Lung (tissue), 12 donors: ENCODE measurements around the gene RHOV. TPM values are rescaled to one million over a fixed set of nuclear protein-coding genes. Genes with fewer than 3 reads are reported as not detected.
A peak's percentile ranks its signal among the peaks of the same experiment; 100 is the strongest.

Experiments
- ATAC-seq: fragments of 200-7000 bp; cut with Tn5 transposase; one replicate; pipeline ENCODE4 v1.9.1; 2020; ENCODE audit warnings: moderate number of reproducible peaks; ENCODE audit not compliant: insufficient read depth, low FRiP score
- DNase-seq, 3 donors: peaks; one replicate each; pipeline ENCODE4 v3.0.0-alpha.2; 2013 to 2017
- H3K27ac ChIP-seq, 2 donors: one replicate each; pipeline ENCODE4 v1.5.1; 2013; ENCODE audit warnings: mild to moderate bottlenecking in 2 of 2, moderate library complexity in 2 of 2, control low read depth in 1 of 2, inconsistent platforms in 1 of 2, low read depth in 1 of 2, low read length in 1 of 2
- H3K27me3 ChIP-seq, 3 donors: one replicate each; pipeline ENCODE4 v1.5.1; 2013; ENCODE audit warnings: low read length in 2 of 3; ENCODE audit not compliant: control insufficient read depth in 3 of 3, insufficient read depth in 3 of 3
- H3K36me3 ChIP-seq, 4 donors: one replicate each; pipeline ENCODE4 v1.5.1; 2013; ENCODE audit warnings: low read length in 4 of 4, mild to moderate bottlenecking in 1 of 4, moderate library complexity in 1 of 4; ENCODE audit not compliant: control insufficient read depth in 4 of 4, insufficient read depth in 4 of 4
- H3K4me1 ChIP-seq, 5 donors: one replicate each; pipeline ENCODE4 v1.5.1; 2013; ENCODE audit warnings: low read length in 5 of 5, mild to moderate bottlenecking in 2 of 5, moderate library complexity in 1 of 5; ENCODE audit not compliant: control insufficient read depth in 5 of 5, insufficient read depth in 5 of 5
- H3K4me3 ChIP-seq: one replicate; pipeline ENCODE4 v1.5.1; 2013; ENCODE audit warnings: mild to moderate bottlenecking, control low read depth, moderate library complexity
- H3K9ac ChIP-seq, 2 donors: one replicate each; pipeline ENCODE4 v1.5.1; 2013; ENCODE audit warnings: low read length in 2 of 2, control low read depth in 1 of 2; ENCODE audit not compliant: insufficient read depth in 1 of 2
- H3K9me3 ChIP-seq, 4 donors: one replicate each; pipeline ENCODE4 v1.5.1; 2013; ENCODE audit warnings: low read length in 3 of 4, mild to moderate bottlenecking in 1 of 4, moderate library complexity in 1 of 4; ENCODE audit not compliant: control insufficient read depth in 4 of 4, insufficient read depth in 3 of 4
- WGBS, 2 donors: extraction: QIAGEN DNeasy Blood & Tissue Kit; methylation state at CpG; one replicate each; pipeline ENCODE4 v1.1.7; 2013; 5-methylcytosine and 5-hydroxymethylcytosine counted together
- polyA plus RNA-seq, 2 donors: library from polyadenylated mRNA; stranded (reverse); fragments of 200-250 nt; gene quantifications; one replicate each; pipeline ENCODE4 v1.2.1, GENCODE V29; 2013
- total RNA-seq, 2 donors: library from RNA; depleted of rRNA in 1 of 2; stranded (reverse); fragments of >200 nt in 1 of 2; gene quantifications; one replicate each; pipeline ENCODE4 v1.2.1, GENCODE V29; 2014 to 2021
- TF ChIP-seq, protein P1 (sequence below): IDR thresholded peaks from 2 replicates; pipeline ENCODE4 v1.5.1; 2012; ENCODE audit warnings: mild to moderate bottlenecking; ENCODE audit errors: control extremely low read depth, extremely low read depth
- donor health status: control.
- donor health status: control.
- donor health status: Bipolar disorder and iron deficiency.
- donor health status: healthy.
- donor health status: DM: yes; HTN: yes; CAD: no.

RHOV gene
- total and polyA plus RNA-seq, 4 donors: 2.1 to 8.5 (median 4.3) TPM

GRCh38 chr15:40921949-40922607 is 48.0 kb upstream of the RHOV start:
- no peak for DNase-seq
- Histone ChIP-seq H3K9me3 (no peaks in the 10 kb centered on the region), H3K4me3 (no peak overlapping the region), H3K27ac (no peak overlapping the region), H3K36me3 (no peaks in the 10 kb centered on the region), H3K27me3 (peaks cover 0 to 26% (median 21%) of the 10 kb centered on the region in 3 donors), H3K9ac (no peak overlapping the region), H3K4me1 (peaks cover 0 to 29% (median 19%) of the 10 kb centered on the region in 5 donors)
- 47 to 59% methylated on average over 5 of the region's 5 CpGs for WGBS, 2 donors
- TF ChIP-seq, protein P1, sequence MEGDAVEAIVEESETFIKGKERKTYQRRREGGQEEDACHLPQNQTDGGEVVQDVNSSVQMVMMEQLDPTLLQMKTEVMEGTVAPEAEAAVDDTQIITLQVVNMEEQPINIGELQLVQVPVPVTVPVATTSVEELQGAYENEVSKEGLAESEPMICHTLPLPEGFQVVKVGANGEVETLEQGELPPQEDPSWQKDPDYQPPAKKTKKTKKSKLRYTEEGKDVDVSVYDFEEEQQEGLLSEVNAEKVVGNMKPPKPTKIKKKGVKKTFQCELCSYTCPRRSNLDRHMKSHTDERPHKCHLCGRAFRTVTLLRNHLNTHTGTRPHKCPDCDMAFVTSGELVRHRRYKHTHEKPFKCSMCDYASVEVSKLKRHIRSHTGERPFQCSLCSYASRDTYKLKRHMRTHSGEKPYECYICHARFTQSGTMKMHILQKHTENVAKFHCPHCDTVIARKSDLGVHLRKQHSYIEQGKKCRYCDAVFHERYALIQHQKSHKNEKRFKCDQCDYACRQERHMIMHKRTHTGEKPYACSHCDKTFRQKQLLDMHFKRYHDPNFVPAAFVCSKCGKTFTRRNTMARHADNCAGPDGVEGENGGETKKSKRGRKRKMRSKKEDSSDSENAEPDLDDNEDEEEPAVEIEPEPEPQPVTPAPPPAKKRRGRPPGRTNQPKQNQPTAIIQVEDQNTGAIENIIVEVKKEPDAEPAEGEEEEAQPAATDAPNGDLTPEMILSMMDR: no peak
- ATAC-seq: no peak

- Histone ChIP-seq H3K4me3 (no peak overlapping the region), H3K27ac (peak overlapping the region; percentile 38 to 79), H3K4me1 (peaks cover 0 to 23% (median 14%) of the 10 kb centered on the region in 5 donors), H3K9me3 (no peaks in the 10 kb centered on the region), H3K27me3 (peaks cover 0 to 2% (median 0%) of the 10 kb centered on the region in 3 donors), H3K36me3 (no peaks in the 10 kb centered on the region), H3K9ac (no peak overlapping the region)
- DNase-seq (peak in 2 of 3 donors; percentile 52 to 64), ATAC-seq (peak; percentile 17)
- TF ChIP-seq, protein P1: no peak
- whole genome bisulfite sequencing, 2 donors: 64 to 76% methylated on average over 18 to 19 of the region's 19 CpGs
These were observed 44.9 kb upstream of the RHOV start for GRCh38 chr15:40918799-40919392.

DNA sequence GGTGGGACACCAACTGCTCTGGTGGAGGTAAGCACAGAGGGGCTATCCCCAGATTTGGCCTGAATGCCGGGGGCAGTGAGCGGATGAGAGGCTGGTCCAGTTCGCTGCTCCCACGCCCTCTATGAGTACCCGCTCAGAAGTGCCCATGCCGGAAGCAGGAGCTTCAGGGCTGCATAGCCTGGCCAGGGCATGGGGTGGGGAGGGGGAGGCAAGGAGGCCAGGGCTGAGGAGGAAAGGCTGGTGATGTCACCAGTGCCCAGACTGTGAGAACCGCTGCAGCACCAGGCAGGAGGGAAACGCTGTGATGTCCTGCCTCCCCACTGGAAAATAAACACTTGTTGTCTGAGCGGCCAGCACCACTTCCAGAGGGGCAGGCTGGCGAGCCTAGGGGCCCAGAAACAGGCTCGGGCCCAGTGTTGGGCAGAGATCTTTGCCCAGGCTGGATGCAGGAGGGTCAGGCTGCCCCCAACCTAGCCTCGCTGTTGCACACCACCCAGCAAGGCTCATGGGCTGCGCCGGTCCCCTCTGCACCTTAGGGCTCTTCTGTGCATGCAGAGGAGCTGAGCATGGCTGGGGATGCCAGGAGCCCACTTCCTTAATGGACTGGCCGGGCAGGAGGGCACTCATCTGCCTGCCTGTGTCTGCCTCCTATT is 44.2 kb upstream of the RHOV start:
- Histone ChIP-seq H3K27me3 (no peaks in the 10 kb centered on the region), H3K4me1 (peaks cover 0 to 23% (median 16%) of the 10 kb centered on the region in 5 donors), H3K9me3 (no peaks in the 10 kb centered on the region), H3K36me3 (no peaks in the 10 kb centered on the region), H3K27ac (peak overlapping the region; percentile 63 to 79), H3K9ac (no peak overlapping the region), H3K4me3 (no peak overlapping the region)
- WGBS, 2 donors: 56 to 68% methylated on average over 15 of the region's 15 CpGs
- TF ChIP-seq, protein P1: no peak
- DNase-seq (peak in 1 of 3 donors; percentile 59), ATAC-seq (no peak)
